HepG2 (cell line): ENCODE measurements around the gene HMG20B. TPM values are rescaled to one million over a fixed set of nuclear protein-coding genes. Genes with fewer than 3 reads are reported as not detected.
A peak's percentile ranks its signal among the peaks of the same experiment; 100 is the strongest.

ENCODE experiments used
- ATAC-seq: fragments of 200-7000 bp; cut with Tn5 transposase; 3 replicates; pipeline ENCODE4 v1.9.1; 2020; ENCODE audit warnings: mild to moderate bottlenecking, moderate library complexity
- BruUV-seq: library from RNA; stranded (reverse); fragments of 400-500 nt; replicated peaks from 2 replicates; lab custom pipeline; 2021; lab: Mats Ljungman, UMichigan
- CTCF ChIA-PET: fragments of 300-600 bp; formaldehyde crosslinking; extraction: SDS; loops from one replicate; lab custom pipeline; 2021; ENCODE audit warnings: low total read pairs, inconsistent platforms, low intra/inter-chr PET ratio; lab: Yijun Ruan, JAX
- POLR2A ChIA-PET: fragments of 350-600 bp; sonication (Branson Sonifier 250); formaldehyde crosslinking; loops from one replicate; lab custom pipeline; 2020; ENCODE audit warnings: antibody characterized with exemption, inconsistent platforms; lab: Yijun Ruan, JAX
- DNase-seq: peaks from one replicate; pipeline ENCODE4 v3.0.0-alpha.2; 2015; ENCODE audit warnings: low spot score
- FAIRE-seq: peaks from 3 replicates; lab custom pipeline; 2011; peaks lifted over from hg19 to GRCh38; lab: Jason Lieb, UNC
- H2AFZ ChIP-seq: one replicate; pipeline ENCODE4 v1.6.1; 2011; ENCODE audit warnings: low read length, inconsistent platforms
- H3K27ac ChIP-seq: fragments of 300-600 bp; 3 replicates; pipeline ENCODE4 v1.8.0; 2011; ENCODE audit warnings: mixed run types, mild to moderate bottlenecking, mixed read lengths, low read length, inconsistent platforms; ENCODE audit not compliant: insufficient read depth; ENCODE audit errors: extremely low read length
- H3K27me3 ChIP-seq, 2 experiments: fragments of 200-600 bp in 1 of 2; 2 replicates in 1 of 2; 3 replicates in 1 of 2; pipeline versions ENCODE4 v1.6.0 to v1.8.0; 2011; ENCODE audit warnings: low read length in 2 of 2, mild to moderate bottlenecking in 2 of 2, moderate library complexity in 2 of 2, inconsistent platforms in 1 of 2; ENCODE audit not compliant: insufficient read depth in 2 of 2, control insufficient read depth in 1 of 2
- H3K36me3 ChIP-seq, 2 experiments: fragments of 200-600 bp in 1 of 2; replicated peaks in 1 of 2; 2 replicates in 1 of 2; 3 replicates in 1 of 2; pipeline versions ENCODE4 v1.5.1 to v1.8.0; 2011; ENCODE audit warnings: low read length in 2 of 2, inconsistent platforms in 1 of 2; ENCODE audit not compliant: insufficient read depth in 2 of 2, control insufficient read depth in 1 of 2
- H3K4me1 ChIP-seq: 2 replicates; pipeline ENCODE4 v1.5.1; 2012; ENCODE audit warnings: low read length, inconsistent platforms; ENCODE audit not compliant: insufficient read depth
- H3K4me2 ChIP-seq: 2 replicates; pipeline ENCODE4 v1.6.0; 2011; ENCODE audit warnings: low read depth, low read length, inconsistent platforms
- H3K4me3 ChIP-seq, 3 experiments: fragments of 200-600 bp in 1 of 3; sonication (generic), shearing (Covaris generic) in 1 of 3; replicated peaks in 1 of 3; 2 replicates each; pipeline ENCODE4 v1.5.1; 2011 to 2016; ENCODE audit warnings: low read length in 3 of 3, inconsistent platforms in 2 of 3, low read depth in 2 of 3, mild to moderate bottlenecking in 2 of 3, control low read depth in 1 of 3, mixed read lengths in 1 of 3; ENCODE audit not compliant: insufficient read depth in 1 of 3
- H3K79me2 ChIP-seq: one replicate; pipeline ENCODE4 v1.6.1; 2011; ENCODE audit warnings: low read length, inconsistent platforms; ENCODE audit not compliant: insufficient read depth
- H3K9ac ChIP-seq: 2 replicates; pipeline ENCODE4 v1.6.0; 2011; ENCODE audit warnings: mild to moderate bottlenecking, low read depth, low read length, inconsistent platforms; ENCODE audit not compliant: insufficient read depth
- H3K9me3 ChIP-seq: 2 replicates; pipeline ENCODE4 v1.5.1; 2012; ENCODE audit warnings: mild to moderate bottlenecking, low read length
- H4K20me1 ChIP-seq: 2 replicates; pipeline ENCODE4 v1.6.0; 2011; ENCODE audit warnings: inconsistent platforms, mild to moderate bottlenecking, low read length, moderate library complexity; ENCODE audit not compliant: insufficient read depth
- CTCF ChIP-seq: sonication (generic); formaldehyde crosslinking; IDR thresholded peaks from 2 replicates; pipeline ENCODE4 v1.5.0; 2020; ENCODE audit warnings: mild to moderate bottlenecking, missing genetic modification reagents, moderate library complexity
- GATA4 ChIP-seq: sonication (generic); IDR thresholded peaks from 2 replicates; pipeline ENCODE4 v1.6.1; 2016; ENCODE audit warnings: antibody characterized with exemption, low read depth, borderline replicate concordance
- PHF21A ChIP-seq: sonication (generic); formaldehyde crosslinking; IDR thresholded peaks from 2 replicates; pipeline ENCODE4 v1.5.0; 2020; ENCODE audit warnings: mild to moderate bottlenecking, missing genetic modification reagents
- SMAD1 ChIP-seq: sonication (generic); formaldehyde crosslinking; IDR thresholded peaks from 2 replicates; pipeline ENCODE4 v1.4.0; 2020; ENCODE audit warnings: missing genetic modification reagents, low read depth, mild to moderate bottlenecking, borderline replicate concordance
- SP4 ChIP-seq: sonication (generic); formaldehyde crosslinking; IDR thresholded peaks from 2 replicates; pipeline ENCODE4 v1.8.1; 2023; ENCODE audit warnings: mild to moderate bottlenecking, missing genetic modification reagents
- SRSF4 ChIP-seq: fragments of 200-400 bp; formaldehyde crosslinking; IDR thresholded peaks from one replicate; pipeline ENCODE4 v1.6.1; 2018; ENCODE audit warnings: mild to moderate bottlenecking, low read depth, low read length, moderate library complexity; ENCODE audit not compliant: poor library complexity, severe bottlenecking
- ZNF18 ChIP-seq: sonication (generic); formaldehyde crosslinking; IDR thresholded peaks from 2 replicates; pipeline ENCODE4 v1.8.0; 2022; ENCODE audit warnings: mild to moderate bottlenecking, missing genetic modification reagents; ENCODE audit not compliant: insufficient replicate concordance
- WGBS: methylation state at CpG from one replicate; pipeline ENCODE4 v1.1.6; 2017; ENCODE audit warnings: low lambda C conversion rate; 5-methylcytosine and 5-hydroxymethylcytosine counted together
- in situ Hi-C: cut with HindIII; loops from 2 replicates; pipeline ENCODE4 v1.10.0; 2017; ENCODE audit warnings: low pct_unique_long_range_greater_than_20kb; ENCODE audit not compliant: extremely low pct_ligation_motif_present
- intact Hi-C: fragments of 100-400 bp; cut with micrococcal nuclease; formaldehyde crosslinking; loops from one replicate; pipeline ENCODE4 v1.10.0; 2022; ENCODE audit not compliant: unreplicated experiment
- polyA plus RNA-seq, 8 experiments: library from polyadenylated mRNA; depleted of rRNA in 3 of 8; stranded (reverse) in 7 of 8; unstranded in 1 of 8; fragments of >200 nt; fragmentation: Illumina TruSeq in 4 of 8; extraction: Trizol in 4 of 8; gene quantifications; 2 replicates each; pipeline versions ENCODE4 v1.2.1 to v1.2.3, GENCODE V29; 2011 to 2016; ENCODE audit warnings: low read depth in 4 of 8, missing spikeins in 1 of 8, mixed read lengths in 1 of 8; ENCODE audit not compliant: insufficient read depth in 1 of 8
- total RNA-seq, 5 experiments: library from RNA; depleted of rRNA; stranded (reverse); fragments of >200 nt; fragmentation: Illumina TruSeq; extraction: Trizol; gene quantifications; 2 replicates each; pipeline ENCODE4 v1.2.3, GENCODE V29; 2016; ENCODE audit warnings: low read depth in 1 of 5

HMG20B gene
- total and polyA plus RNA-seq, 2 of the 13 experiments (the other 11 are each of a cell fraction or from before 2014, with no cell fraction given) = 23.9 to 29.2 TPM

- DNase-seq = no peak
- peaks cover 27 to 42% of the 10 kb centered on the region in 2 experiments for H3K36me3 ChIP-seq
These were observed 47.8 kb upstream of the HMG20B start for GRCh38 chr19:3524904-3525451.

GRCh38 chr19:3526507-3527237 lies 46.1 kb upstream of the HMG20B start:
- no peak overlapping the region for H3K4me2 ChIP-seq
- no peak overlapping the region for H3K9ac ChIP-seq
- H3K27ac ChIP-seq = no peak overlapping the region
- CTCF ChIA-PET = no interaction called here
- BruUV-seq = no TSS peak
- H3K27me3 ChIP-seq = no peaks in the 10 kb centered on the region
- intact Hi-C loops = no loop called here
- no peak for DNase-seq
- no peak for FAIRE-seq
- ATAC-seq = no peak
- POLR2A ChIA-PET = no interaction called here
- TF ChIP-seq SMAD1 (CRISPR knock-in tag) = no peak
- TF ChIP-seq PHF21A (CRISPR knock-in tag) = no peak
- TF ChIP-seq CTCF = 0 out of 2 replicates have a peak, but pooled peaks have one; percentile 14
- in situ Hi-C loops = no loop called here
- no peak overlapping the region for H2AFZ ChIP-seq
- H3K9me3 ChIP-seq = no peaks in the 10 kb centered on the region
- 94% methylated on average over 16 of the region's 28 CpGs for WGBS
- H3K36me3 ChIP-seq = peaks cover 32 to 44% of the 10 kb centered on the region in 2 experiments
- no peak overlapping the region for H3K4me3 ChIP-seq
- no peaks in the 10 kb centered on the region for H3K4me1 ChIP-seq
- peaks cover 2% of the 10 kb centered on the region for H3K79me2 ChIP-seq
- H4K20me1 ChIP-seq = 0 out of 2 replicates have a peak, but pooled peaks cover 8% of the 10 kb centered on the region

More at GRCh38 chr19:3524904-3525451, 47.8 kb upstream of the HMG20B start:
- no peaks in the 10 kb centered on the region for H3K4me1 ChIP-seq
- BruUV-seq = no TSS peak
- in situ Hi-C loops (no loop called here), intact Hi-C loops (no loop called here)
- ChIA-PET POLR2A (no interaction called here), CTCF (no interaction called here)
- H3K27me3 ChIP-seq = no peaks in the 10 kb centered on the region
- H3K9ac ChIP-seq = no peak overlapping the region
- no peak overlapping the region for H3K4me3 ChIP-seq
- peaks cover 8% of the 10 kb centered on the region; the same call in 1 of the 2 replicates for H4K20me1 ChIP-seq
- no peak overlapping the region for H2AFZ ChIP-seq
- no peak for ATAC-seq
- WGBS = 99% methylated on average over 16 of the region's 20 CpGs
- no peak overlapping the region for H3K27ac ChIP-seq
- peaks cover 7% of the 10 kb centered on the region for H3K79me2 ChIP-seq
- no peak overlapping the region for H3K4me2 ChIP-seq
- TF ChIP-seq GATA4 (no peak), ZNF18 (CRISPR knock-in tag) (no peak), SRSF4 (no peak), SP4 (CRISPR knock-in tag) (no peak)
- H3K9me3 ChIP-seq = no peaks in the 10 kb centered on the region
- no peak for FAIRE-seq
